Measurements from ENCODE around the gene FAM171A1. TPM values are rescaled to one million over a fixed set of nuclear protein-coding genes. Genes with fewer than 3 reads are reported as not detected.

Gene FAM171A1
- total and polyA plus RNA-seq, 3 experiments from 2014 or later: 4.2 to 9.7 (median 4.9) TPM

GRCh38 chr10:15168291-15168785 lies 202.8 kb downstream of the FAM171A1 start, which contains the start of gene NMT2:
Gene NMT2 (minus strand): TSS chr10:15168693. CDS start chr10:15168612, 81 bp downstream.
- Mint-ChIP-seq H3K9me3 (no peaks in the 10 kb centered on the region), H3K27ac (peak within 1 kb of the TSS; percentile 90 to 97 (median 94)), H3K27me3 (peaks cover 0 to 1% of the 10 kb centered on the region in 2 donors), H3K4me1 (peaks cover 61 to 75% (median 73%) of the 10 kb centered on the region in 3 donors), H3K36me3 (peaks cover 0 to 13% (median 0%) of the 10 kb centered on the region in 3 donors), H3K4me3 (peak within 1 kb of the TSS; percentile 90 to 98 (median 95))
- DNase-seq: peak in 3 of 5 donors; percentile 57 to 84 (median 83)
- peak within 1 kb of the TSS; percentile 67 for H3K4me3 ChIP-seq (ENCODE audit: low read length)
- no peaks in the 10 kb centered on the region for H3K9me3 ChIP-seq (ENCODE audit: low read length)
- H3K27ac ChIP-seq (ENCODE audit: low read depth, low read length): peak within 1 kb of the TSS; percentile 72
- POLR2A ChIA-PET: interaction anchor here (0.7 to 2.9 kb wide), 8 partner anchors 17 to 330 kb away, joined by 3 to 20 read pairs (median 6); partner anchors contain the start of genes CDNF, HSPA14, MEIG1 and MSANTD7
- peaks cover 62% of the 10 kb centered on the region for H3K4me1 ChIP-seq (ENCODE audit: insufficient read depth, low read length)
- CTCF ChIA-PET: interaction anchor here (1.0 to 3.2 kb wide), 10 partner anchors 9 to 203 kb away, joined by 3 to 15 read pairs (median 4); partner anchors contain the start of gene FAM171A1
- H3K27me3 ChIP-seq (ENCODE audit: insufficient read depth, low read length, poor library complexity, severe bottlenecking): no peaks in the 10 kb centered on the region
- H3K36me3 ChIP-seq (ENCODE audit: insufficient read depth, low read length): no peaks in the 10 kb centered on the region

GRCh38 chr10:15167411-15168290 lies 203.4 kb downstream of the FAM171A1 start:
- DNase-seq: peak; percentile 10 to 66 (median 30)
- Mint-ChIP-seq H3K4me3 (peak overlapping the region; percentile 90 to 97 (median 95)), H3K9me3 (no peaks in the 10 kb centered on the region), H3K36me3 (peaks cover 0 to 15% (median 0%) of the 10 kb centered on the region in 3 donors), H3K4me1 (peaks cover 59 to 74% (median 67%) of the 10 kb centered on the region in 3 donors), H3K27ac (peak overlapping the region; percentile 16 to 97 (median 92)), H3K27me3 (no peaks in the 10 kb centered on the region)
- Histone ChIP-seq H3K4me3 (ENCODE audit: low read length) (peak overlapping the region; percentile 67), H3K36me3 (ENCODE audit: insufficient read depth, low read length) (no peaks in the 10 kb centered on the region), H3K9me3 (ENCODE audit: low read length) (no peaks in the 10 kb centered on the region), H3K4me1 (ENCODE audit: insufficient read depth, low read length) (peaks cover 55% of the 10 kb centered on the region), H3K27me3 (ENCODE audit: insufficient read depth, low read length, poor library complexity, severe bottlenecking) (no peaks in the 10 kb centered on the region), H3K27ac (ENCODE audit: low read depth, low read length) (peak overlapping the region; percentile 28)
- ChIA-PET POLR2A (interaction anchor here (0.6 to 2.9 kb wide), 7 partner anchors 18 to 644 kb away, joined by 3 to 20 read pairs (median 5); partner anchors contain the start of genes MEIG1 and RPP38), CTCF (interaction anchor here (0.6 to 3.2 kb wide), 14 partner anchors 9 to 204 kb away, joined by 3 to 15 read pairs (median 3); partner anchors contain the start of gene FAM171A1)

GRCh38 chr10:15166325-15166724 lies 204.8 kb downstream of the FAM171A1 start:
- no peak for DNase-seq
- peaks cover 57 to 76% (median 69%) of the 10 kb centered on the region in 3 donors for H3K4me1 Mint-ChIP-seq
- Histone ChIP-seq H3K4me1 (ENCODE audit: insufficient read depth, low read length) (peaks cover 47% of the 10 kb centered on the region), H3K27me3 (ENCODE audit: insufficient read depth, low read length, poor library complexity, severe bottlenecking) (no peaks in the 10 kb centered on the region), H3K9me3 (ENCODE audit: low read length) (no peaks in the 10 kb centered on the region), H3K27ac (ENCODE audit: low read depth, low read length) (no peak overlapping the region), H3K36me3 (ENCODE audit: insufficient read depth, low read length) (no peaks in the 10 kb centered on the region), H3K4me3 (ENCODE audit: low read length) (peak overlapping the region; percentile 2)
- ChIA-PET CTCF (interaction anchor here (1.0 to 1.9 kb wide), 3 partner anchors 20 to 60 kb away, joined by 3 to 5 read pairs (median 4); no protein-coding TSS in a partner anchor), POLR2A (interaction anchor here (1.2 to 2.9 kb wide), 2 partner anchors 69 to 207 kb away, joined by 3 to 12 read pairs; partner anchors contain the start of genes MEIG1 and RPP38)
- H3K27ac Mint-ChIP-seq: peak overlapping the region in 4 of 8 donors; percentile 27 to 93 (median 66)
- no peaks in the 10 kb centered on the region for H3K9me3 Mint-ChIP-seq
- peak overlapping the region; percentile 84 to 97 (median 94) for H3K4me3 Mint-ChIP-seq
- peaks cover 0 to 17% (median 0%) of the 10 kb centered on the region in 3 donors for H3K36me3 Mint-ChIP-seq
- no peaks in the 10 kb centered on the region for H3K27me3 Mint-ChIP-seq

- CTCF ChIA-PET: no interaction called here
- Histone ChIP-seq H3K4me3 (ENCODE audit: low read length) (no peak overlapping the region), H3K27me3 (ENCODE audit: insufficient read depth, low read length, poor library complexity, severe bottlenecking) (no peaks in the 10 kb centered on the region), H3K36me3 (ENCODE audit: insufficient read depth, low read length) (no peaks in the 10 kb centered on the region), H3K27ac (ENCODE audit: low read depth, low read length) (no peak overlapping the region), H3K9me3 (ENCODE audit: low read length) (no peaks in the 10 kb centered on the region), H3K4me1 (ENCODE audit: insufficient read depth, low read length) (peaks cover 25% of the 10 kb centered on the region)
- Mint-ChIP-seq H3K4me3 (no peak overlapping the region), H3K36me3 (peaks cover 0 to 28% (median 4%) of the 10 kb centered on the region in 3 donors), H3K27me3 (no peaks in the 10 kb centered on the region), H3K9me3 (no peaks in the 10 kb centered on the region), H3K4me1 (peaks cover 50 to 80% (median 62%) of the 10 kb centered on the region in 3 donors), H3K27ac (peak overlapping the region in 1 of 8 donors; percentile 51)
- POLR2A ChIA-PET: no interaction called here
- no peak for DNase-seq
Measured at GRCh38 chr10:15163253-15163828, 207.7 kb downstream of the FAM171A1 start.

Other genes with a start within 250 kb of the FAM171A1 start
- 10 to 100 TPM; 16.1 to 16.8 TPM for gene NMT2, start 202.6 kb downstream of the FAM171A1 start, total RNA-seq
- 36.6 TPM for gene NMT2, start 202.6 kb downstream of the FAM171A1 start, polyA plus RNA-seq